Measurements from ENCODE around the gene MVD.

DNA sequence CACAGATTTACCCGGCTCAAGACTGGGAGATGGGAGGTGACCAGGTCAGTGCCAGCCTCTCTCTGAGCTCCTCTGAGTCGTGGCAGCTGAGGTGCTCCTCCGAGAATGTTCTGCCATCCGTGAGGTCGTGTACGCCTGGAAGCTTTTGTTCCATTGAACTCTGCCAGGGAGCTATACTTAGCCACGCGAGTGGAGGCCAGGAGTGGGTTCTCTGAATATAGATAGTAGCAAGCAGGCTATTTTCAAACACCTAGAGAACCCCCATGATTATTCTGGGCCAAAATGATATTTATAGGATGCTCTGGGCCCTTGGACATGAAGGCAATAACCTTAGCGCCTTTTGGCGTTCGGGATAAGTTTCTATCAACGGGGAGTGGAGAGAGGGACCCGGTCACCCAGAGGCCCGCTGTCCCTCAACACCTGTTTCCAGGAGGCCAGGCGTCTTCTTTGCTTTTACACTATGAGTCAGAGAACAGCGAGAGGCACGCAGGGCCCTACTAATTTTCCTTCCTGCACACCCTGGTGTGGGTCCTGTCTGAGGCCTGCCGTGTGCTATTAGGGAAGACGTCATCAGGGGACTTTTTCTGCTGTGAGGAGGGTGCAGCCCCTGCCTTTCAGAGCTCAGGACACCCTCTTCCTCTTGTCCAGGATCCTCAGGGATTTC, 11.0 kb upstream of the MVD start:
- TF ChIP-seq, protein P1, sequence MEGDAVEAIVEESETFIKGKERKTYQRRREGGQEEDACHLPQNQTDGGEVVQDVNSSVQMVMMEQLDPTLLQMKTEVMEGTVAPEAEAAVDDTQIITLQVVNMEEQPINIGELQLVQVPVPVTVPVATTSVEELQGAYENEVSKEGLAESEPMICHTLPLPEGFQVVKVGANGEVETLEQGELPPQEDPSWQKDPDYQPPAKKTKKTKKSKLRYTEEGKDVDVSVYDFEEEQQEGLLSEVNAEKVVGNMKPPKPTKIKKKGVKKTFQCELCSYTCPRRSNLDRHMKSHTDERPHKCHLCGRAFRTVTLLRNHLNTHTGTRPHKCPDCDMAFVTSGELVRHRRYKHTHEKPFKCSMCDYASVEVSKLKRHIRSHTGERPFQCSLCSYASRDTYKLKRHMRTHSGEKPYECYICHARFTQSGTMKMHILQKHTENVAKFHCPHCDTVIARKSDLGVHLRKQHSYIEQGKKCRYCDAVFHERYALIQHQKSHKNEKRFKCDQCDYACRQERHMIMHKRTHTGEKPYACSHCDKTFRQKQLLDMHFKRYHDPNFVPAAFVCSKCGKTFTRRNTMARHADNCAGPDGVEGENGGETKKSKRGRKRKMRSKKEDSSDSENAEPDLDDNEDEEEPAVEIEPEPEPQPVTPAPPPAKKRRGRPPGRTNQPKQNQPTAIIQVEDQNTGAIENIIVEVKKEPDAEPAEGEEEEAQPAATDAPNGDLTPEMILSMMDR (IDR thresholded peaks at IDR 0.05; ENCODE audit: low read length): no peak
- no peak for TF ChIP-seq EZH2 (IDR thresholded peaks at IDR 0.05; ENCODE audit: borderline replicate concordance, low read length)

Measured in OCI-LY1 (cell line).